ENCODE measurements around the gene FARP1.

Gene FARP1

DNA sequence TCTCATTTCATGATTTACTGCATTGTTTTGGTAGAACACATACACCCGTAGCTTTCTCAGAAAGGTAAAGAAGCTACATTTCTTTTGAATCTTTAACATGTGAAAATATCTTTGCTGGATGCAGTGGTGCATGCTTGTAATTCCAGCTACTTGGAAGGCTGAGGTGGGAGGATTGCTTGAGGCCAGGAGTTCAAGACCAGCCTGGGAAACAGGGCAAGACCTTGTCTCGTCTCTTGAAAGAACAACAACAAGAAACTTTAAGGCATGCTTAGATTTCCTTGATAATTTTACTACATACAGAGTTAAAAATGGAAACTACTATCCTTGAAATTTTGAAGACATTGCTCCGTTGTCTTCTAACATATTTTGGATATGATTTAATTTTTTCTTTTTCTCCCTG lies 26.4 kb downstream of the FARP1 start:
- TF ChIP-seq, protein P1, sequence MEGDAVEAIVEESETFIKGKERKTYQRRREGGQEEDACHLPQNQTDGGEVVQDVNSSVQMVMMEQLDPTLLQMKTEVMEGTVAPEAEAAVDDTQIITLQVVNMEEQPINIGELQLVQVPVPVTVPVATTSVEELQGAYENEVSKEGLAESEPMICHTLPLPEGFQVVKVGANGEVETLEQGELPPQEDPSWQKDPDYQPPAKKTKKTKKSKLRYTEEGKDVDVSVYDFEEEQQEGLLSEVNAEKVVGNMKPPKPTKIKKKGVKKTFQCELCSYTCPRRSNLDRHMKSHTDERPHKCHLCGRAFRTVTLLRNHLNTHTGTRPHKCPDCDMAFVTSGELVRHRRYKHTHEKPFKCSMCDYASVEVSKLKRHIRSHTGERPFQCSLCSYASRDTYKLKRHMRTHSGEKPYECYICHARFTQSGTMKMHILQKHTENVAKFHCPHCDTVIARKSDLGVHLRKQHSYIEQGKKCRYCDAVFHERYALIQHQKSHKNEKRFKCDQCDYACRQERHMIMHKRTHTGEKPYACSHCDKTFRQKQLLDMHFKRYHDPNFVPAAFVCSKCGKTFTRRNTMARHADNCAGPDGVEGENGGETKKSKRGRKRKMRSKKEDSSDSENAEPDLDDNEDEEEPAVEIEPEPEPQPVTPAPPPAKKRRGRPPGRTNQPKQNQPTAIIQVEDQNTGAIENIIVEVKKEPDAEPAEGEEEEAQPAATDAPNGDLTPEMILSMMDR (IDR thresholded peaks at IDR 0.05) = no peak

GRCh38 chr13:98171900-98172589 lies 29.2 kb downstream of the FARP1 start:
- TF ChIP-seq, protein P1 (IDR thresholded peaks at IDR 0.05) = no peak

GRCh38 chr13:98172590-98173422 lies 29.9 kb downstream of the FARP1 start:
- TF ChIP-seq, protein P1 (IDR thresholded peaks at IDR 0.05) = no peak

DNA sequence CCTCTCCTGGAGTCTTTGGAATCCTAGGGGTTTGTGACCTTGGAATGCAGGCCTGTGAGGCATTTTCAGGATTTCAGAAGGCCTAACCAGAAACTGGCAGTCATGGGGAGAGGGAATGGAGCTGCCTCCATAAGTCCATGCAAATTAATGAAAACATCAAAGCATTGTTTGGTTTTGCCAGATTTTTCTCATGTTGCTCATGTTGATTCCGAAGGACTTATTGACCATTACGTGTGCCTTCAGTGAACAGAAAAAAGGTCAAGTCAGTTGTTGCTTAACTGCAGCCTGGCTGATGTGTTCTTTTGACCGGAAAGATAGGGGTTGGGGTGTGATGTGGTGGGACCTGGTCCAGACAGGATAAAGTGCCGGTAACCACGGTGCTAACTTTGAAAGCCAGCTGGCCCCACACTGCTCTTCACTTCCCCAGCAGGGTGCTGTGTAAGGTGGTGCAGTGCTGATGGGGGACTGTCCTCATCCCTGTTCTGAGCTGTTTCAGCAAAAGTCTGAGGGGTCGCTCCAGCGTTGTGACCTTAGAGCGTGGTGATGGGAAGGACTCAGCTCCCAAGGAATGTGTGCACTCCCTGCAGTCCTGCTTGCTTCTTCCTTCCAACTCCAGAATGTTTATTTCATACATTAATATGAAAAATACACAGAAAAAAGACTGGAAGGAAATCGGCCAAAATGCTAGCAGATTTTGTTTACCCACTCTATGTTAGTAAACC lies 30.7 kb downstream of the FARP1 start:
- TF ChIP-seq, protein P1 (IDR thresholded peaks at IDR 0.05) = no peak

DNA sequence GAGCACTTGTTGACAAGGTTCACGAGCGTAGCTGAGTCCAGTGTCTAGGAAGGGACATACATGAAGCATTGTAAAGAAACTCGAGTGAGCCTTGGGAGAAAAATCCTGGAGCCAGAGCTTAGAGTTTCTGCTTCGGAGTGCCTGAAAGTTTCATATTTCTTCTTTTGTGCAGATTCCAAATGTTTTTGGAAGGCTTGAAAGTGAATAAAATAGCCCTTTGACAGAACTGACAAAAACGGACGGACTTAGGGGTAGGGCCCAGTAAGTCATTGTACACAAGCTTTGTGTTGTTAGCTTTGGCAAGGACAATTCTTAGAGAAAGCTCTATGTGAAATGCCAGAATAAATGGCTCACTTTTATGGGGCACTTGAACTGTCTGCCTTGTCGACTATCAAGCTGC lies 31.4 kb downstream of the FARP1 start:
- TF ChIP-seq, protein P1 (IDR thresholded peaks at IDR 0.05) = no peak

- TF ChIP-seq, protein P1 (IDR thresholded peaks at IDR 0.05) = no peak
Measured at GRCh38 chr13:98175043-98175442, 32.1 kb downstream of the FARP1 start.

DNA sequence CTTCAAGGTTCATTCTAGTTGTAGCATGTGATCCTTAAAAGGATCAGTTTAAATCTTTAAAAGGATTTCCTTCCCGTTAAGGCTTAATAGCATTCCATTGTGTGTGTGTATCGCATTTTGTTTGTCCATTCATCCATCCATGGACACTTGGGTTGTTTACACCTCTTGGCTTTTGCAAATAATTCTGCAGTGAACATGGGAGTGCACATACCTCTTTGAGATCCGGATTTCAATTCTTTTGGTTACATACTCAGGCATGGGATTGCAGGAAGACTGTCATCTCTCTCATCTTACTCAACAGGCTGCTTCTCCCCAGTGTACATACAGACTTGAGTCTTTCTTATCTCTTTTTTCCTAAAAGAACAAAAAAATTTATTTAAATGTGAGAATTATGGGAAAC lies 32.9 kb downstream of the FARP1 start:
- TF ChIP-seq, protein P1 (IDR thresholded peaks at IDR 0.05) = no peak

Measured in LNCAP (cell line).